Limb (tissue), 2 donors: ENCODE data around the gene ARID1B.

ENCODE experiments used
- DNase-seq, 2 donors: peaks; one replicate each; pipeline ENCODE4 v3.0.0-alpha.2; 2016; ENCODE audit errors: extremely low spot score in 2 of 2

Gene ARID1B

DNA sequence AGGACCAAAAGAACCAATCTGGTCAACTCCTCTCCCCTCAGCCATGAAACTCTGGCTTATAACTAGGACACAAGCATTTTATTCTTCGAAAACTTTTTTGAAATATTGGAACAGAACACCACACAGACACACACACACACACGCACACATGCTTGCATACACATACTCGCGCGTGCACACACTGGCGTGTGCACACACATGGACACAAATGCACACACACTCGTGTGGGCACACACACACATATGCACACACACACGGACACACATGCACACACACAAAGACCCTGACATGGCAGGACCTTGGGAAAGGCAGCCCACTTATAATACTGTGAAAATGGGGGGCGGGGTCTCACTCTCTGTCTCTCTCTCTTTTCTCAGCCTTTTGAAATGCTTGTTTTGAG, 482.3 kb downstream of the ARID1B start:
- no peak for DNase-seq
